GM12874 (cell line): ENCODE measurements around the gene CHN2.

Experiments
- TF ChIP-seq, protein P1 (sequence below): IDR thresholded peaks from 2 replicates; pipeline ENCODE4 v1.5.1; 2011; ENCODE audit warnings: low read depth, mild to moderate bottlenecking, control low read depth, low read length, moderate library complexity; ENCODE audit not compliant: insufficient read depth

CHN2 gene

GRCh38 chr7:29377718-29378117 is 183.1 kb downstream of the CHN2 start:
- TF ChIP-seq, protein P1, sequence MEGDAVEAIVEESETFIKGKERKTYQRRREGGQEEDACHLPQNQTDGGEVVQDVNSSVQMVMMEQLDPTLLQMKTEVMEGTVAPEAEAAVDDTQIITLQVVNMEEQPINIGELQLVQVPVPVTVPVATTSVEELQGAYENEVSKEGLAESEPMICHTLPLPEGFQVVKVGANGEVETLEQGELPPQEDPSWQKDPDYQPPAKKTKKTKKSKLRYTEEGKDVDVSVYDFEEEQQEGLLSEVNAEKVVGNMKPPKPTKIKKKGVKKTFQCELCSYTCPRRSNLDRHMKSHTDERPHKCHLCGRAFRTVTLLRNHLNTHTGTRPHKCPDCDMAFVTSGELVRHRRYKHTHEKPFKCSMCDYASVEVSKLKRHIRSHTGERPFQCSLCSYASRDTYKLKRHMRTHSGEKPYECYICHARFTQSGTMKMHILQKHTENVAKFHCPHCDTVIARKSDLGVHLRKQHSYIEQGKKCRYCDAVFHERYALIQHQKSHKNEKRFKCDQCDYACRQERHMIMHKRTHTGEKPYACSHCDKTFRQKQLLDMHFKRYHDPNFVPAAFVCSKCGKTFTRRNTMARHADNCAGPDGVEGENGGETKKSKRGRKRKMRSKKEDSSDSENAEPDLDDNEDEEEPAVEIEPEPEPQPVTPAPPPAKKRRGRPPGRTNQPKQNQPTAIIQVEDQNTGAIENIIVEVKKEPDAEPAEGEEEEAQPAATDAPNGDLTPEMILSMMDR = no peak

DNA sequence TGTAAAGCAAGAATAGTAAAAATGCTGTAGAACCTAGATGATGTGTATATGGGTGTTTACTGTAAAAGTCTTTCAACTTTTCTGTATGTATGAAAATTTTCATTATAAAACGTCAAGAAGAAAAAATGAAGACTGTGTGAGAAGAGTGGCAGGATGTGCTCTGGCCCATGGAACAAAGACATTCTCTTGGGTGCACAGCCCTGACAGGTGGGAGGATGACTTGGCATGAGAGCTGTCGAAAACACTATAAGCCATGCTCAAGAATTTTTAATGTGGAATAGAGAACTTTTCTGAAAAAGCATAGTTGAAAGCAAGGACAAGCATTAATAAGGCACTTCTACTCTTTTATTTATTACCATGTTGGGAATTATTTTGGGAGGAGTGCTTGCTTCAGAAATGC is 185.0 kb downstream of the CHN2 start:
- TF ChIP-seq, protein P1 = no peak

DNA sequence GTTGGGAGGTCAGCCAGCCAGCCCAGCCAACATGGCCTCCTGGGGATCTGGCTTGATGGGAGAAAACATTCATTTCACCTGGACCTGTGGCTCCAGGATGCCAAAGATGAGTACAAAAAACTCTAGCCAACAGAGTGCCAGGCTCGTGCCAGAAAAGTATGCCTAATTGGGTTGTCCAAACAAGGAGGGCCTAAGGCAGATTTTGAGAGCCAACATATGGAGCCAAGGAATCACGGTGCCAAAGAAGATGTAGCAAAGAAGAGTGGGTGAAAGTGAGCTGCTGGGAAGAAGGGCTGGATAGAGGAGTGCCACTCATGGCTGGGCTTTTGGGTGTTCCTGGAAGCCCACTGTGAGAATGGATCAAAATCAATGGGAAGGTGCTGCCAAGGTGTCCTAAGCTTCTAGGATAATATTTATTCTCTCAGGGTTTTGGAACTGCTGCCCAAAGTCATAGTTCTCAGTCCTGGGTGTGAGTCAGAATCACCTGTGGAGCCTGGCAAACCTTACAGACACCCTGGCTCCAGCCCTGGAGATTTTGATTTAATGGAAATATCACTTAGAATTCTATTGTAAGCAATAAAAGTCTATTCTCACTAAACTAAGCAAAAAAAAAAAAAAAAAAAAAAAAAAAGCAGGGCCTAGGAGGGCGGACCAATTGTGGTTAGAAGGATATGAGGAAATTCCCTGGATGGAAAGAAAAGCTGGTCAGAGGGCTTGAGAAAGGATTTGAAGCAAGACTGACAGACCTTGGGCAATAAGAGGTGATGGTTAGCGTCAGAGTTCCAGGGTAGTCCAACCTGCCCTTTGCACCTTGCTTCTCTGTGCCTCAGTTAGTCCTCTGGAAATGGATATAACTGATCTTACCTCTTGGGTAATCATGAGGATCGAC is 186.9 kb downstream of the CHN2 start:
- TF ChIP-seq, protein P1 = no peak

DNA sequence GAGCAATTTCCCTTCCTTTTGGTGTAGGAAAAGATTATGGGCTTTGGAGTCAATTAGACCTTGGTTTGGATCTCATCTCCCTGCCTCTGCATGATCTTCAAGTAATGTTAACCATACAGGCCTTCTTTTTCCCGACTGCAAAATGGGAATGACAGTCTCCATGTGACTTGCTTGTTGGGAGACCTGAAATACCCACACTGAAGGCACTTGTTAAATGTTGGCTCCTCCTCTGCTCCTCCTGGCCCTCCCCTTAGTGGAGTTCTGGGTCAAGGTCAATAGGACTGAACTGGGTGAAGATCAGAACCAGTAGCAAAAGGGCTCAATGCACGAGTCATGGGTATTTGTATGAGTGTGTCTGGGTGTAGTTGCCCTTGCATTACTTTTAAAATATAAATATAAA is 189.7 kb downstream of the CHN2 start:
- TF ChIP-seq, protein P1 = no peak

GRCh38 chr7:29385214-29385814 is 190.7 kb downstream of the CHN2 start:
- TF ChIP-seq, protein P1 = no peak

DNA sequence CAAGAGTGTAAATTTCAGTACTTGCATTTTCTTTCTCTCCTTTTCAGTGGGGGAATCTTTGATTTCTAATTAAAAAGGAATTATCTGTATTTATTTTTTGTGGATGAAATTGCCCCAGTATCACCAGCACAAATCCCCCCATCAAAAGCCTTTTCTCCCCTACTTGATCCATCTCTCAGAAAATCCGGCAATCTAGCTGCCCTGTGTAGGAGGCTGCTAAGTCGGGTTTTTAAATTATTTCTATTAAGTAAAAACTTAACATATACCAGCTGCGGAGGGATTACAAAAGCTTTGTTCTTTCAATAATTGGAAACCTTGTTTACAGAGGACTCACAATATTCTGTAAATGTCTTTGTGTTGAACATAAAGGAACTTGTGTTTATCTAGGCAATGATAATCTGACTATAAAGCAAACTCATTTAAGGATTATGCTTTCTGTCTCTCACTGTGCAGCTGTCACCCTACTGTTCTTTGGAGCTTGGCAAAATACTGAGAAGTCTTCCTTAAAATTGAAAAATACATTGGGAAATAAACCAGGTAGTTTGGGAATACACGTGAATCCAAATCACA is 191.7 kb downstream of the CHN2 start:
- TF ChIP-seq, protein P1 = no peak

DNA sequence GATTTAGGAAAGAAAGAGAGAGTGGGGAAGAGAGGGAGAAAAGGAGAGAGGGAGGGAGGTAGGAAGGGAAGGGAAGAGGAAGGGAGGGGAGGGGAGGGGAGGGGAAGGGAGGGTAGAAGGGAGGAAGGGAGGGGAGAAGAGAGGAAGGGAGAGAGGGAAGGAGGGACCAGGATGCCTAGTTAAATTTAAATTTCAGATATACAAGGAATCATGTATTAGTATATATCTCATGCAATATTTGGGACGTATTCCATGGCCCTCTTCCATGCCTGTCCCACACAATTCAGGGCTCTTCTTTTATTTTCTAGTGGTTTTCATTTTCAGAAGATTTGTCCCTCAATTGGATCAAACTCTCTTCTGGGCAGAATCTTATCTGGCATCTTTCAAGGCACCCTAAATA is 196.7 kb downstream of the CHN2 start:
- TF ChIP-seq, protein P1 = no peak
